Activated CD4-positive, CD25-positive, alpha-beta regulatory T cell (primary cell): Measurements from ENCODE around the gene TMEM165.

Source experiments
- DNase-seq, 4 experiments: peaks; one replicate each; lab custom pipeline; 2025; lab: John Stamatoyannopoulos, UW

TMEM165 gene

DNA sequence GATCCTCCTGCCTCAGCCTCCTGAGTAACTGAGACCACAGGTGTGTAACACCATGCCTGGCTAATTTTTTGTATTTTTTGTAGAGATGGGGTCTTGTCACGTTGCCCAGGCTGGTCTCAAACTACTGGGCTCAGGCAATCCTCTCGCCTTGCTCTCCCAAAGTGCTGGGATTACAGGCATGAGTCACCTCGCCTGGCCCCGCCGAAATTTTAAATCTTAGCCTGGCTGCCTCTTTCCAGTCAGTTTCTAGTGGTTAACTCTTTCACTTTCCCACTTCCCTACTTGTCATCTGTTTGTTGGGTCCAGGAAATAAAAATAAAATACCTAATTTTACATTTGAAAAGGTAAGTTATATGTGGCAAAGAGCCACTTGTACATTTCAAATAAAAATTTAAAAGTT lies 62.4 kb downstream of the TMEM165 start:
- no peak for DNase-seq

DNA sequence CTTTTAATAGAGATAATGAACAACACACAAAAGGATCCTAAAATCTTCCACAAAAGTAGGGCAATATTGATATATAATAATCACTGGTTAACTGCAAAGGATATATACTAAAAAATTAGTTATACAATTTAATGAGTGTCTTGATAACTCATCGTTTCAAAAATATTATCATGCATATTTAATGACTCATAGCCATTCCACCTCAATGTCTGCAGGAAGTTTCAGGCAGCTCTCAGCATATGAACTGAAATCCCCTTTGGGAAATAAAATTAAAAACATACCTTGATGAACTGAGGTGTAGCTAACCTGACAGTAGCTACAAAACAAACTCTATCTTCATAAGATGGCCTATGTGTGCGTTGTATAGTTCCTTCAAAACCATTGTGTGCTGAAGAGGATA lies 62.9 kb downstream of the TMEM165 start:
- no peak for DNase-seq

DNA sequence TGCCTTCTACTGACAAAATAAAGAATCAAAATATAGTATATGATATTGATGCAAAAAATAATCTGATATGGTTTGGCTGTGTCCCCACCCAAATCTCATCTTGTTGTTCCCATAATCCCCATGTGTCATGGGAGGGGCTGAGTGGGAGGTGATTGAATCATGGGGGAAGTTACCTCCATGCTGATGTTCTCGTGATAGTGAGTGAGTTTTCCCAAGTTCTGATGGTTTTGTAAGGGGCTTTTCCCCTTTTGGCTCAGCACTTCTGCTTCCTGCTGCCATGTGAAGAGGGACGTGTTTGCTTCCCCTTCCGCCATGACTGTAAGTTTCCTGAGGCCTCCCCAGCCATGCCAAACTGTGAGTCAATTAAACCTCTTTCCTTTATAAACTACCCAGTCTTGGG lies 70.2 kb downstream of the TMEM165 start:
- no peak for DNase-seq

DNA sequence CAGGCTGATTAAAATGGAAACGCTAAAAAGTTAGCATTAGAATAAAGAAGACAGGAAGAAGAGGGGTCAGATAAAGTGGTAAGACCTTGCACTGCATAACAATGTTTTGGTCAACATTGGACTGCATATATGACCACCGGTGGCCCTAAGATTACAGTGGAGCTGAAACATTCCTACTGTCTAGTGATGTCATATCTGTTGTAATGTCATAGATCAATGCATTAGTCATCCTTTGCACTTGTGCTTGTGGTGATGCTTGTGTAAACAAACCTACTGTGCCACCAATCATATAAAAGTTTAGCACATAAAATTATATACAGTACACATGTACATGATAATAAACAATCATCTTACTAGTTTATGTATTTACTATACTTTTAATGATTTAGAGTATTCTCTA lies 73.0 kb downstream of the TMEM165 start:
- no peak for DNase-seq

DNA sequence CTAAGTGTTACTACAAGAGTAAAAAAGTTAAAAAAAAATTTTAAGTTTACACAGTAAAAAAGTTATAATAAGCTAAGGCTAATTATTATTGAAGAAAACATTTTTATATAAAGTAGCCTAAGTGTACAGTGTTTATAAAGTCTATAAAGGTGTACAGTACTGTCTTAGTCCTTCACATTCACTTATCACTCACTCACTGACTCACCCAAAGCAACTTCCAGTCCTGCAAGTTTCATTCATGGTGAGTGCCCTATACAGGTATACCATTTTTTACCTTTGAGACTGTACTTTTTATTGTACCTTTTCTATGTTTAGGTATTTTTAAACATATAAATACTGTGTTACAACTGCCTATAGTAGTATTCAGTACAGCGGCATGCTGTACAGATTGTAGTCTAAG lies 74.2 kb downstream of the TMEM165 start:
- no peak for DNase-seq
